ENCODE results near the gene C1orf167.

DNA sequence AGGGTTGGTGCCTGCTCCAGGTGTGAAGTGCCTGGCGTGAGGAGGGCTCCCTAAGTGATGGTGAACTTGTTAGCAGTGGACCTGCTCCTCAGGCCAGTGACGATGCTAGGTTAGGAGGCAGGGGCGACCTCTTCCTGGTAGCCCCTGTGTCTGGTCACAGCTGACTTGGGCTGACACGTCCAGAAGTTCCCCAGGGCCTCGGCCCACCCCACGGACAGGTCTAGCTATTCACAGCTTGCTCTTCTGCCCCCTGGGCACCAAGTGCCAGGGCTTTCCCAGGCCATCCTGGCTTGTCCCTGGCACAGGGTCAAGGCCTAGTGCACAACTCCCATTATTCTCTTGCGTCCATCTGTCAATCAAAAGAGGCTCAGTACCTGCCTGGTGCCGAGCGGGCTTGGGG lies 10.9 kb upstream of the C1orf167 start:
- no peak for TF ChIP-seq EZH2phosphoT487 (IDR thresholded peaks at IDR 0.05; ENCODE audit: borderline replicate concordance, low read length)
- TF ChIP-seq CTCF (conservative IDR thresholded peaks at IDR 0.05; ENCODE audit: low read depth, low read length): no peak
- TF ChIP-seq EZH2 (IDR thresholded peaks at IDR 0.05; ENCODE audit: low read length, unreplicated experiment): no peak

Data from PC-3 (cell line).